Tibial nerve (tissue), 3 donors: ENCODE measurements around the gene NRG4.

Experiments
- POLR2A ChIP-seq, 2 donors: fragments of 450-650 bp; IDR thresholded peaks; one replicate each; pipeline ENCODE4 v1.6.1; 2017; ENCODE audit warnings: antibody characterized with exemption in 2 of 2, mild to moderate bottlenecking in 2 of 2, moderate library complexity in 2 of 2
- TF ChIP-seq, protein P1 (sequence below), 5 experiments: fragments of 200-600 bp in 3 of 5; fragments of 450-650 bp in 2 of 5; sonication (generic) in 3 of 5; IDR thresholded peaks; one replicate each; pipeline ENCODE4 v1.5.1; 2016 to 2019; ENCODE audit warnings: antibody characterized with exemption in 5 of 5, mild to moderate bottlenecking in 3 of 5, moderate library complexity in 2 of 5

DNA sequence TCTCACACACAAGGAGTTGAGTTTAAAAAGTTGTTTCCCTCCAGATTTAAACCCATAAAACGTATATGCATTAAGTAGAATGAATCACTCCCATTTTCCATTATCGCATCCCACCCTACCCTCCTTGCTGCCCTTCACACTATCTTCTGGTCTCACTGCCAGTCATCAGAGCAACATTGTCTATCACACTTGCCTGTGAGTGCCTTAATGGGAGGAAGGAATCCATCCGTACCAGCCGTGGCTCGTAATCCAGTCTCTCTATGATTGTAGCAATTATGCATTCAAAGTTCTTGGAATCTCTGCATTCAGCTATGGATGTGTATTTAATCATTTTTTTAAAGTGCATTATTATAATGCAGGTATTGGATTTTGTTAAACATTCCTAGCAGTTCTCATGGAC, 49.5 kb upstream of the NRG4 start:
- no peak for TF ChIP-seq POLR2A (IDR thresholded peaks at IDR 0.05)
- TF ChIP-seq, protein P1, sequence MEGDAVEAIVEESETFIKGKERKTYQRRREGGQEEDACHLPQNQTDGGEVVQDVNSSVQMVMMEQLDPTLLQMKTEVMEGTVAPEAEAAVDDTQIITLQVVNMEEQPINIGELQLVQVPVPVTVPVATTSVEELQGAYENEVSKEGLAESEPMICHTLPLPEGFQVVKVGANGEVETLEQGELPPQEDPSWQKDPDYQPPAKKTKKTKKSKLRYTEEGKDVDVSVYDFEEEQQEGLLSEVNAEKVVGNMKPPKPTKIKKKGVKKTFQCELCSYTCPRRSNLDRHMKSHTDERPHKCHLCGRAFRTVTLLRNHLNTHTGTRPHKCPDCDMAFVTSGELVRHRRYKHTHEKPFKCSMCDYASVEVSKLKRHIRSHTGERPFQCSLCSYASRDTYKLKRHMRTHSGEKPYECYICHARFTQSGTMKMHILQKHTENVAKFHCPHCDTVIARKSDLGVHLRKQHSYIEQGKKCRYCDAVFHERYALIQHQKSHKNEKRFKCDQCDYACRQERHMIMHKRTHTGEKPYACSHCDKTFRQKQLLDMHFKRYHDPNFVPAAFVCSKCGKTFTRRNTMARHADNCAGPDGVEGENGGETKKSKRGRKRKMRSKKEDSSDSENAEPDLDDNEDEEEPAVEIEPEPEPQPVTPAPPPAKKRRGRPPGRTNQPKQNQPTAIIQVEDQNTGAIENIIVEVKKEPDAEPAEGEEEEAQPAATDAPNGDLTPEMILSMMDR (IDR thresholded peaks at IDR 0.05), result no peak
